Activated naive CD4-positive, alpha-beta T cell treated with anti-CD3 and anti-CD28 coated beads, Interleukin-2, amount 50 U/mL, for 72 hours (primary cell): Measurements from ENCODE around the gene POU6F1. TPM values are rescaled to one million over a fixed set of nuclear protein-coding genes. Genes with fewer than 3 reads are reported as not detected.
"Not testable (repeated sequence)": the region's sequence is repeated elsewhere in the genome, so short reads cannot be mapped to it uniquely, and the experiment has no call there.

ENCODE experiments used
- ATAC-seq, 2 donors: fragments of 150-1000 bp; cut with Tn5 transposase; 2 replicates each; pipeline ENCODE4 v1.10.0; 2021; ENCODE audit warnings: mild to moderate bottlenecking in 2 of 2, moderate library complexity in 2 of 2
- DNase-seq, 2 donors: peaks; one replicate each; pipeline ENCODE4 v3.0.0; 2021 to 2022; ENCODE audit warnings: low spot score in 2 of 2
- H3K27ac Mint-ChIP-seq, 2 donors: one replicate each; pipeline ENCODE4 v1.8.0; 2022; ENCODE audit warnings: mild to moderate bottlenecking in 2 of 2, mixed read lengths in 2 of 2
- H3K36me3 Mint-ChIP-seq, 2 donors: one replicate each; pipeline ENCODE4 v1.8.0; 2022; ENCODE audit warnings: mixed read lengths in 2 of 2
- H3K9me3 Mint-ChIP-seq, 2 donors: one replicate each; pipeline ENCODE4 v1.8.0; 2022; ENCODE audit warnings: mixed read lengths in 2 of 2
- total RNA-seq, 2 donors: library from RNA; stranded (reverse); gene quantifications; one replicate each; pipeline ENCODE4 v1.2.3, GENCODE V29; 2022

POU6F1 gene, protein sequence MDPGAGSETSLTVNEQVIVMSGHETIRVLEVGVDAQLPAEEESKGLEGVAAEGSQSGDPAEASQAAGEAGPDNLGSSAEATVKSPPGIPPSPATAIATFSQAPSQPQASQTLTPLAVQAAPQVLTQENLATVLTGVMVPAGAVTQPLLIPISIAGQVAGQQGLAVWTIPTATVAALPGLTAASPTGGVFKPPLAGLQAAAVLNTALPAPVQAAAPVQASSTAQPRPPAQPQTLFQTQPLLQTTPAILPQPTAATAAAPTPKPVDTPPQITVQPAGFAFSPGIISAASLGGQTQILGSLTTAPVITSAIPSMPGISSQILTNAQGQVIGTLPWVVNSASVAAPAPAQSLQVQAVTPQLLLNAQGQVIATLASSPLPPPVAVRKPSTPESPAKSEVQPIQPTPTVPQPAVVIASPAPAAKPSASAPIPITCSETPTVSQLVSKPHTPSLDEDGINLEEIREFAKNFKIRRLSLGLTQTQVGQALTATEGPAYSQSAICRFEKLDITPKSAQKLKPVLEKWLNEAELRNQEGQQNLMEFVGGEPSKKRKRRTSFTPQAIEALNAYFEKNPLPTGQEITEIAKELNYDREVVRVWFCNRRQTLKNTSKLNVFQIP
- 10 to 100 TPM in 1 of 2 donors, 1 to 10 TPM in 1; 7.3 to 14.9 TPM for total RNA-seq

DNA sequence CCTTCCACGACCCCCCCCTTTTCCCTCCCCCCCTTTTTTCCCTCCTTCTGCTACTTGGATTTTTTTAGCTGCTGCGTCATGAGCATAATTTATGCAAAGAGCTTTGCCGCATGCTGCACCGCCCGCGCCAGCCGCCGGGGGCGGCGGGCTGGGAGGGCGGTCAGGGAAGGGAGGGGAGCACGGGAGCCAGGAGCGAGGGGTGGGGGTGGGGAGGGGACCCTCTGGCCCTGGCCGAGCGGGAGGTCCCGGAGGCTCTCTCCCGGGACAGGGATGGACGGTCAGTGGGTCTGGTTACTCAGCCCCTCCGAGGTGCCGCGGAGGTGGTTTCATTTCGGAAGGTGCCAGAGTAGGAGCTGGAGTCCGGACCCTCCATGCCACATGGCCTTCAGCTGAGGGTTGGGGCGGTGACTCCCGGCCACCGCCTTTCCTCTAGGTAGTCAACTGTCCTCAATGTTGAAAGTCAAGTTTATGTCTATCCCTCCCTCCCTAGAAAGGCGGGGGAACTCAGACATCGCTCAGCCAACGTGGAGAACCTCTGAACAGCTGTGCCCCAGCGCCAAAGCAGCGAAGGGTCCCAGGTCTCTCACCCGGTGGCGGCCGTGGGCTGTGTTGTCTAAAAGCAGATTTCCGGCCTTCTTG is at the start of gene POU6F1:
POU6F1 (minus strand) TSS at position 95 of the 639 bp plus-strand sequence. CDS start 11,226 bp downstream, outside the sequence.
- H3K9me3 Mint-ChIP-seq: peaks cover 0 to 4% of the 10 kb centered on the region in 2 donors
- peak within 1 kb of the TSS; percentile 72 to 91 for H3K27ac Mint-ChIP-seq
- DNase-seq: peak; percentile 65 to 74
- peaks cover 5 to 6% of the 10 kb centered on the region in 2 donors for H3K36me3 Mint-ChIP-seq
- peak; percentile 82 for ATAC-seq

DNA sequence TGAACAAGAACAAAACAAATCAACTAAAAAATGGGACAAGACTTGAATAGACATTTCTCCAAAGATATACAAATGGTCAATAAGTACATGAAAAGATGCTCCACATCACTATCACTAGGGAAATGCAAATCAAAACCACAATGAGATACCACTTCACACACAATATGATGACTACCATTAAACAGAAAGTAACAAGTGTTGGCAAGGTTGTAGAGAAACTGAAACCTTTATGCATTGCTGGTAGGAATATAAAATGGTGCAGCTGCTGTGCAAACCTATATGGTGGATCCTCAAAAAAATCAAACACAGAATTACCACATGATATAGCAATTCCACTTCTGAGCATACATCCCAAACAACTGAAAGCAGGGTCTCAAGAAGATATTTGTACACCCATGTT is 47.2 kb upstream of the POU6F1 start:
- ATAC-seq: peak; percentile 68 to 80
- no peaks in the 10 kb centered on the region for H3K36me3 Mint-ChIP-seq
- H3K9me3 Mint-ChIP-seq: no peaks in the 10 kb centered on the region
- H3K27ac Mint-ChIP-seq: no peak overlapping the region
- DNase-seq: no peak

DNA sequence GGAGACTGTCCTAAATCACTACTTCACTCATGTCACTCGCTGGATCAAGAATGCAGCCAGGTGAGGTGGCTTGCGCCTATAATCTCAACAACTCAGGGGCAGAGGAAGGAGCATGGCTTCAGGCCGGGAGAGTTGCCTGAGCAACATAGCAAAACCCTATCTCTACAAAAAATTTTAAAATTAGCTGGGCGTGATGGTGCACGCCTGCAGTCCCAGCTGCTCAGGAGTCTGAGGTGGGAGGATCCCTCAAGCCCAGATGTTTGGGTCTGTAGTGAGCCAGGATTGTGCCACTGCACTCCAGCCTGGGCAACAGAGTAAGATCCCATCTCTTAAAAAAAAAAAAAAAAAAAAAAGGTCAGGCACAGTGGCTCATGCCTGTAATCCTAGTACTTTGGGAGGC is 46.4 kb upstream of the POU6F1 start:
- no peaks in the 10 kb centered on the region for H3K36me3 Mint-ChIP-seq
- ATAC-seq (no peak), DNase-seq (no peak)
- H3K9me3 Mint-ChIP-seq: no peaks in the 10 kb centered on the region
- H3K27ac Mint-ChIP-seq: no peak overlapping the region

DNA sequence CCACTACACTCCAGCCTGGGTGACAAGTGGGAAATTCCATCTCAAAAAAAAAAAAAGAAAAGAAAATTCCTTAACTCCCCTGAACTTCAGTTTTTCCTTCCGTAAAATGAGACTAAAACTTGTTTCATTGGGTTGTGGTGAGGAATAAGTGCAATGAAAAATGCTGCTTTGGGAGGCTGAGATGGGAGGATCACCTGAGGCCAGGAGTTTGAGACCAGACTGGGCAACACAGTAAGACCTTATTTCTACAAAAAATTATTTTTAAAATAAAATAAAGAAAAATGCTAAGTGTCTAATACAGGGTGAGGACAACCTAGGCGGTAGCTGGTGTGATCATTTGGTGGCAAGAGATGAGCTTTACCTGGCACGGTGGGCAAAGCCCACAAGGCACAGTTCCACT is 45.5 kb upstream of the POU6F1 start:
- ATAC-seq: no peak
- DNase-seq: no peak
- Mint-ChIP-seq H3K27ac (no peak overlapping the region), H3K36me3 (no peaks in the 10 kb centered on the region), H3K9me3 (no peaks in the 10 kb centered on the region)

DNA sequence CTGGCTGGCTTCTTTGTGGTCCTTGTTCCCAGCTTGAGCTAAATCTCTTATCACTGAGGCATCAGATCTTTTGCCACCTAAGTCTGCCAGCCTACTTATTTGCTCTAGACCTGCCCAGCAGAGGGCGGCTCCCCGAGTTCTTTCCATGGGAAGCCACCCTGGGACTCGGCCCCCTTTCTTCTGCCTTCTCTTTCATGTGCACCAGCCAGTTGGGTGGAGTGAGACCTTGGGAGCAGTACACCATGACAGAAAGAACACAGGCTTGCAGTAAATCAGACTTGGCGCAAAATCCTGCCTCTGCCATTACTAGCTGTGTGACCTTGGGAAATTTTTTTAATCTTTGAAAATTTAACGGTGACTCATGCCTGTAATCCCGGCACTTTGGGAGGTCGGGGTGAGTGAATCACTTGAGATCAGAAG is 44.9 kb upstream of the POU6F1 start:
- peak; percentile 11 to 29 for ATAC-seq
- Mint-ChIP-seq H3K27ac (no peak overlapping the region), H3K36me3 (no peaks in the 10 kb centered on the region), H3K9me3 (no peaks in the 10 kb centered on the region)
- DNase-seq: no peak

DNA sequence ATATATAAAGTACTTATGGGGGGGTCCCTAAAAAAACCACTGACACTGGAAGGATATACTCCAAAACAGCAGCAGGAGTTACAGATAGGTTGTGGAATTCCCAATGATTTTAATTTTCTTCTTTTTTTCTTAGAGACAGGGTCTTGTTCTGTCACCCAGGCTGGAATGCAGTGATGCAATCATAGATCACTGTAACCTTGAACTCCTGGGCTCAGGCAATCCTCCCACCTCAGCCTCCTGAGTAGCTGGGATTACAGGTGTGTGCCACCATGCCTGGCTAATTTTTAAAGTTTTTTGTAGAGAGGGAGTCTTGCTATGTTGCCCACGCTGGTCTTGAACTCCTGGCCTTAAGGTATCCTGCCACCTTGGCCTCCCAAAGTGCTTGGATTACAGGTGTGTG is 41.7 kb upstream of the POU6F1 start:
- H3K27ac Mint-ChIP-seq, ATAC-seq, DNase-seq, H3K36me3 Mint-ChIP-seq, H3K9me3 Mint-ChIP-seq: not testable (repeated sequence)

DNA sequence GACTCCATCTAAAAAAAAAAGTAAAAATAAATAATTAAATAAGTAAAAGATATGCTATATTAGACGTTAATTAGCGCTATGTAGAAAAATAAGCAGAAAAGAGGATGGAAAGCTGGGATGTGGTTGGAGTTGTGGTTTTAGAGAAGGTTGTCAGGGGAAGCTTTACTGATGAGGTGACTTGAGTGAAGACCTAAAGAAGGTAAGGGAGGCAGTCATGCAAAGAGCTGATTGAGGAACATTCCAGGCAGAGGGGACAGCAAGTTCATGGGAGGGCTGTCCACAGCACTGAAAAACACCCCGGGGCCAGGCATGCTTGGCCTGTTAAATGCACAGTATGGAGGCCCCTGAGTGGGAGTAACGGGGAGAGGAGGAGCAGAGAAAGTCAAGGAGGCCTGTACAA is 36.7 kb upstream of the POU6F1 start:
- H3K9me3 Mint-ChIP-seq: no peaks in the 10 kb centered on the region
- ATAC-seq: no peak
- peak overlapping the region in 1 of 2 donors; percentile 40 for H3K27ac Mint-ChIP-seq
- H3K36me3 Mint-ChIP-seq: no peaks in the 10 kb centered on the region
- DNase-seq: no peak

DNA sequence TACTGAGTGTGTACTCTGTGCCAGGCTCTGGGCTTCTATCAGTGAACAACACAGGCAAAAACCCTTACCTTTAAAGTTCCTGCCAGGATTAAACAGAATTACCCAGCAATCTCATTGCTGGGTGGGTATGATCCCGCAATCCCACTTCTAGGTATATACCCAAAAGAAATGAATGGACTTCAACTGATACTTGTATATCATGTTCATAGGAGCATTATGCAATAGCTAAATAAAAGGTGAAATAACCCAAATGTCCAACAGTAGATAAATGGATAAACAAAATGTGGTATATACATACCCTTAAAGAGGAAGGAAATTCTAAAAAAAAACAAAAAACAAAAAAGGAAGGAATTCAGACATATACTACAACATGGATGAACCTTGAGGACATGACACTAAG is 35.4 kb upstream of the POU6F1 start:
- Mint-ChIP-seq H3K27ac (peak overlapping the region in 1 of 2 donors; percentile 29), H3K36me3 (no peaks in the 10 kb centered on the region), H3K9me3 (no peaks in the 10 kb centered on the region)
- ATAC-seq: no peak
- no peak for DNase-seq

DNA sequence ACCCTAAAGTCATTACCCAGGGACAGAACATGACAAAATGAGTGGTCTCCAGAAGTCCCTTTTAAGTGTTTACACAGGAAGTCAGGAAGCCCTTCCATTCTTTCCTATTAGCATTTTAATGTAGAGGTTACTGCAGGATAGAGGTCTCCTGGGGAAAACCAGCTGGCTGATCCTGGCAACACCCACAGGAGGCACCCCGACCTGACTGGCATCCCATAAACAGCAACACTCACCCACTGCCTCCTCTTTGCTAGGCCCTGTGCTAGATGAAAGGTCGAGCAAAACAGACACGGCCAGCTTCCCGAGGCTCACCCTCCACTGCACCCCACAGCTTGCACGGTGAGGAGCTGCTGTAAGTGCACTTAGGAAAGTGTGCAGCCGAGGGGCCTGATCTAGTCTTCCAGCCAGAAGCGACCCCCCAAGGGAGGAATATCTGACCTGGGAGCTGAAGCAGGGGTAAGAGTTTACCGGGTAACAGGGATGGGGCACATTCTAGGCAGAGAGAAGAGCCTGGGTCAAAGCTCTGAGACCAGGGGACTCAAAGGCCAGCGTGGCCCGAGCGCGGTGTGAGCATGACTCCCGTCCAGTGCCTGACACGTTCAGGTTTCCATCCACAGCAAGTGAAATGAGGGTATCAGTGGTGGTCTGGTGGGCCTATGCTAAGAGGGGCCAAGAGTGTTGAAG is 29.8 kb upstream of the POU6F1 start:
- H3K9me3 Mint-ChIP-seq: no peaks in the 10 kb centered on the region
- ATAC-seq: peak in 1 of 2 donors; percentile 15

DNA sequence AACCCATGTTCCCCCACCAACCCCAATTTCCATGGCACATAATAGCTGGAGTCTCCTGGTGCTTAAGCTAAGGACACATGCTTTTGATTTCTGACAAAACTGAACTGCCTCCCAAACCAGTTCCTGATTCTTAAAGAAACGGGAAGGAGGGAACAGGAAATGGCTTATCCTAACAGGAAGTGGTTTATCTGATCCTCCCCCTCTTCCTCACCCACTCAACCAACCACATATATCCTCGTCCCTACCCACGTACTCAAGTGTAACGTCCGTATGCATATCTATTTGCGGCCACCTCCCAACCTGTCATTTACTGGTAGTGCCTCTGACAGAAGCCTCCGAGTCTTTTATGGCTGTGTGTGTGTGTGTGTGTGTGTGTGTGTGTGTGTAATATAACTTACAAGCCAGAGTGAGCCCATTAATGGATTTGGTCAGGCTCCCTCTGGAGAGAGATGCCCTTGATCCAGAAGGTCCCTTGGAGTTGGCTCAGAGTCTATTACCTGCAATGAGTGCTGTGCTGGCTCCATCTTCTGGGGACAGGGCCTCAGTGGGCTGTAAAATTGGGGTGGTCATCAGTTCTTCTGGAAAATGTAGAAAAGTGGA is 28.5 kb upstream of the POU6F1 start:
- peak overlapping the region; percentile 58 to 89 for H3K27ac Mint-ChIP-seq
- DNase-seq: no peak
- H3K36me3 Mint-ChIP-seq: peaks cover 0 to 21% of the 10 kb centered on the region in 2 donors
- ATAC-seq: peak; percentile 63 to 84
- H3K9me3 Mint-ChIP-seq: no peaks in the 10 kb centered on the region

More for the DNA sequence above, 29.8 kb upstream of the POU6F1 start:
- no peak overlapping the region for H3K27ac Mint-ChIP-seq
- DNase-seq: no peak
- peaks cover 0 to 11% of the 10 kb centered on the region in 2 donors for H3K36me3 Mint-ChIP-seq

DNA sequence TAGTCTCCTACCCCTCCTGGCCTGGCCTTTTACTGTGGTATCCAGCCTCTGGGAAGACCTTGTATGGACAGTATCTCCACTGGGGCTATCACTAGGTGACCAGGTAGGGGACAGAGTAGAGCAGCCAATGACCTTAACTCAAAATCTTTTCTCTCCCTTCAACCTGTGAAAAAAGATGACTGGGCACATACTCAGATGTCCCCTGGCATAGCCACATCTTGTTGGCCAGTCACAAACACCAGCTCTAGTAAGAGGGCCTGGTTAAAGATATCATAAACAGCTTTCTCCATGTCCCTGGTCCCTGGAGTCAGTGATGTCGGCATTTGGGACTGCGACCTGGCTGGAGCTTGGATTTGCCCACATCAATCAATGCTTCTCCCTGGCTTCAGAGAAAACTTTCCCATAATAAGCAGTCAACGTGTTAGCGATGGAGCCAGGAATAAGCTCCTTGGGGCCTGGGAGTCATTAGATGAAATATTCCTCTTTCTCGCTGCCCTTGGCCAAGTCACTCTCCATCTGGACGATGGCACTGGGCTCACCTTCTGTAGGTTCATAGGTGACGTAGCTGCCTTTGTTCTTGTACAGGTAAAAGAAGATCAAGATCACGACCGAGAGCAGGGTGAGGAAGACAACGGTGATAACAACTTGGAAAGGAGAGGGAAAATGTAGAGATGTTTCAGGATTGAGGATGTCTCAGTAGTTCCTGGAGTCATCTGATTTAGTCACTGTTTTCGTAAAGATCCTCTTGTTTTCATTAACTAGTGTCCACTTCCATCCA is 27.8 kb upstream of the POU6F1 start:
- ATAC-seq (peak; percentile 7 to 20), DNase-seq (no peak)
- Mint-ChIP-seq H3K36me3 (peaks cover 5 to 28% of the 10 kb centered on the region in 2 donors), H3K9me3 (no peaks in the 10 kb centered on the region), H3K27ac (peak overlapping the region; percentile 58 to 89)

DNA sequence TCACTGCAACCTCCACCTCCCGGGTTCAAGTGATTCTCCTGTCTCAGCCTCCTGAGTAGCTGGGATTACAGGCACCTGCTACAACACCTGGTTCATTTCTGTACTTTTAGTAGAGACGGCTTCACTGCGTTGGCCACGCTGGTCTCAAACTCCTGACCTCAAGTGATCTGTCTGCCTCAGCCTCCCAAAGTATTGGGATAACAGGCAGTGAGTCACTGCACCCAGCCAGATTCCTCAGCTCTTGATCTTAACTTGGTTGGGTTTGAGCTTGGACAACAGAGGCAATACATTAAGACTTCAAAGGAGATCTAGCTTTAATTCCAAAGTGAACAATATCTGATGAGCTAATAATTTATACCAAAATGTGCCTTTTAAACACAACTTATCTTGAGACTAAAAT is 26.4 kb upstream of the POU6F1 start:
- DNase-seq (no peak), ATAC-seq (no peak)
- Mint-ChIP-seq H3K27ac (peak overlapping the region in 1 of 2 donors; percentile 24), H3K9me3 (no peaks in the 10 kb centered on the region), H3K36me3 (peaks cover 19 to 42% of the 10 kb centered on the region in 2 donors)

DNA sequence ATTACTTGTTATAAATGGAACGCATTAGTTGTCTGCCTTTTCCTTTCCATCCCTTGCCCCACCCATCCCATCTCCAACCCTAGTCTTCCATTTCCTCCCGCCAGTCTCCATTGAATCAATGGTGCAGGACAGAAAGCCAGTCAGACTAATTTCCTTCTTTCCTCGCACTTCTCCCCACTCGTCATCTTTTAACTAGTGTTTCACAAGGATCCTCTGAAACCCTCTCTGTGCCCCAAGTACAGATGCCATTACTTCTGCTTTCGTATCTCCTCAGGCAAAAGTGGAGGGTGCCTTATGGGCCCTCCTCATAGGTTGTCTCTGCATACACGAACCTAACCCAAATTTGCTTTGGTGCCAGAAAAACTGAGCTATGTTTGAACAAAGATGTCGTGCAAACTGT is 25.0 kb upstream of the POU6F1 start:
- DNase-seq (no peak), ATAC-seq (no peak)
- Mint-ChIP-seq H3K27ac (peak overlapping the region in 1 of 2 donors; percentile 1), H3K9me3 (no peaks in the 10 kb centered on the region), H3K36me3 (peaks cover 26 to 48% of the 10 kb centered on the region in 2 donors)

DNA sequence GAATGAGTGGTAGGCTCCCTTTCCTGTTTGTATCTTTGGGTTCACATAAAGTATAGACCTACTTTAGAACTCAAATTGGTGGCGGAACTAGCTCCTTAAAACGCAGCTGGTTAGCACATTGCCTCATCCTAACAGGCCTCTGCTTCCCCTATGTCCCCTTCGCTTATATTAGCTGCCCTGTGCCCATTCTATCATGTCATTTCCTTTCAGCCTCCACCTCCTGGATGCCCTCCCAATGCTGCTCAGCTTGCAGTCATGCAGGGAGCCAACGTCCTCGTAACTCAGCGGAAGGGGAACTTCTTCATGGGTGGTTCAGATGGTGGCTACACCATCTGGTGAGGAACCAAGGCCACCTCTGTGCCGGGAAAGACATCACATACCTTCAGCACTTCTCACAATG is 24.3 kb upstream of the POU6F1 start:
- peaks cover 26 to 48% of the 10 kb centered on the region in 2 donors for H3K36me3 Mint-ChIP-seq
- H3K27ac Mint-ChIP-seq: no peak overlapping the region
- DNase-seq (no peak), ATAC-seq (no peak)
- H3K9me3 Mint-ChIP-seq: no peaks in the 10 kb centered on the region

DNA sequence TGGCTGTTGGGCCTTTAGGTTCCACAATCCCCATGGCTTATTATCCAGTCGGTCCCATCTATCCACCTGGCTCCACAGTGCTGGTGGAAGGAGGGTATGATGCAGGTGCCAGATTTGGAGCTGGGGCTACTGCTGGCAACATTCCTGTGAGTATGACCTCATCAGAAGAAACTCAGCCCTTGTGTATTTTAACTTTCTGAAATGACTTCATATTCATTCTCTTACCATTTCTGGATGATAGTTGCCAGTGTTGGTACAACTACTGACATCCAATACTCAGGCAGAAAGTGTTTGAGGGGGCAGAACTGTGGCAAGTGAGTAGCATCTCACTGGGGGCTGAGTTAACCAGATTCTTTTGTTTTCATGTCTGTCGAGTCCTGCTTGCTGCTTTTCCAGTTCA is 23.1 kb upstream of the POU6F1 start:
- ATAC-seq (no peak), DNase-seq (no peak)
- no peaks in the 10 kb centered on the region for H3K9me3 Mint-ChIP-seq
- peaks cover 26 to 47% of the 10 kb centered on the region in 2 donors for H3K36me3 Mint-ChIP-seq
- H3K27ac Mint-ChIP-seq: peak overlapping the region; percentile 97 to 100
